HEK293 (cell line): ENCODE results near the gene NINL.

ENCODE experiments used
- CTCF ChIA-PET: fragments of 350-600 bp; formaldehyde crosslinking; extraction: SDS; loops from one replicate; lab custom pipeline; 2021; ENCODE audit warnings: antibody characterized with exemption; lab: Yijun Ruan, JAX
- POLR2A ChIA-PET: fragments of 300-600 bp; formaldehyde crosslinking; extraction: SDS; loops from one replicate; lab custom pipeline; 2020; ENCODE audit warnings: antibody characterized with exemption, inconsistent platforms; lab: Yijun Ruan, JAX
- H3K27ac ChIP-seq: fragments of 200-500 bp; sonication (Bioruptor generic); 2 replicates; pipeline ENCODE4 v1.5.1; 2014; ENCODE audit warnings: low read depth, low read length, control low read depth, inconsistent platforms; ENCODE audit errors: extremely low read depth
- H3K36me3 ChIP-seq, 2 experiments: fragments of 200-500 bp in 1 of 2; sonication (Bioruptor generic) in 1 of 2; 1 replicate in 1 of 2; 2 replicates in 1 of 2; pipeline ENCODE4 v1.5.1; 2014 to 2017; ENCODE audit warnings: inconsistent platforms in 2 of 2, low read length in 2 of 2; ENCODE audit not compliant: control insufficient read depth in 2 of 2, insufficient read depth in 1 of 2
- H3K4me1 ChIP-seq: fragments of 200-500 bp; sonication (Bioruptor generic); 2 replicates; pipeline ENCODE4 v1.5.1; 2014; ENCODE audit warnings: mild to moderate bottlenecking, low read length, inconsistent platforms; ENCODE audit not compliant: control insufficient read depth, insufficient read depth
- H3K4me3 ChIP-seq: 2 replicates; pipeline ENCODE4 v1.5.1; 2011; ENCODE audit warnings: low read depth, mild to moderate bottlenecking, control low read depth, low read length, moderate library complexity
- H3K9me3 ChIP-seq: fragments of 200-500 bp; sonication (Bioruptor generic); 2 replicates; pipeline ENCODE4 v1.5.1; 2014; ENCODE audit warnings: low read depth, low read length, inconsistent platforms; ENCODE audit not compliant: control insufficient read depth, insufficient read depth
- HOXC10 ChIP-seq: sonication (generic); formaldehyde crosslinking; IDR thresholded peaks from 2 replicates; pipeline ENCODE4 v1.8.1; 2023; ENCODE audit warnings: mild to moderate bottlenecking, missing genetic modification reagents
- ZBTB48 ChIP-seq: fragments of 450-650 bp; formaldehyde crosslinking; IDR thresholded peaks from 2 replicates; pipeline ENCODE4 v1.5.1; 2016; ENCODE audit warnings: missing biosample characterization, missing genetic modification characterization
- ZIC2 ChIP-seq: fragments of 450-650 bp; formaldehyde crosslinking; IDR thresholded peaks from 2 replicates; pipeline ENCODE4 v1.5.1; 2016; ENCODE audit warnings: missing biosample characterization, missing genetic modification characterization
- ZNF138 ChIP-seq: fragments of 450-650 bp; formaldehyde crosslinking; IDR thresholded peaks from 2 replicates; pipeline ENCODE4 v1.5.1; 2016; ENCODE audit warnings: missing biosample characterization, missing genetic modification characterization, borderline replicate concordance
- ZNF146 ChIP-seq: fragments of 450-650 bp; formaldehyde crosslinking; IDR thresholded peaks from 2 replicates; pipeline ENCODE4 v1.5.1; 2016; ENCODE audit warnings: missing biosample characterization, missing genetic modification characterization
- ZNF16 ChIP-seq: fragments of 450-650 bp; formaldehyde crosslinking; IDR thresholded peaks from 2 replicates; pipeline ENCODE4 v1.5.1; 2016; ENCODE audit warnings: low read depth, missing biosample characterization, missing genetic modification characterization
- ZNF221 ChIP-seq: fragments of 450-650 bp; formaldehyde crosslinking; IDR thresholded peaks from 2 replicates; pipeline ENCODE4 v1.5.1; 2017; ENCODE audit warnings: missing biosample characterization, missing genetic modification characterization, borderline replicate concordance
- ZNF239 ChIP-seq: fragments of 450-650 bp; formaldehyde crosslinking; IDR thresholded peaks from 2 replicates; pipeline ENCODE4 v1.5.1; 2016; ENCODE audit warnings: missing biosample characterization, missing genetic modification characterization
- ZNF341 ChIP-seq: fragments of 450-650 bp; formaldehyde crosslinking; IDR thresholded peaks from 2 replicates; pipeline ENCODE4; 2016; ENCODE audit warnings: low read depth, missing biosample characterization, missing genetic modification characterization
- ZNF350 ChIP-seq: fragments of 450-650 bp; formaldehyde crosslinking; IDR thresholded peaks from 2 replicates; pipeline ENCODE4 v1.5.0; 2017; ENCODE audit warnings: missing biosample characterization, mild to moderate bottlenecking, missing genetic modification characterization
- ZNF433 ChIP-seq: fragments of 450-650 bp; formaldehyde crosslinking; IDR thresholded peaks from 2 replicates; pipeline ENCODE4 v1.5.1; 2016; ENCODE audit warnings: missing biosample characterization, missing genetic modification characterization, low read depth
- ZNF473 ChIP-seq: fragments of 450-650 bp; formaldehyde crosslinking; IDR thresholded peaks from 2 replicates; pipeline ENCODE4 v1.5.1; 2017; ENCODE audit warnings: missing biosample characterization, missing genetic modification characterization
- ZNF624 ChIP-seq: fragments of 450-650 bp; formaldehyde crosslinking; IDR thresholded peaks from 2 replicates; pipeline ENCODE4 v1.5.1; 2017; ENCODE audit warnings: missing biosample characterization, missing genetic modification characterization
- ZNF777 ChIP-seq: fragments of 450-650 bp; formaldehyde crosslinking; IDR thresholded peaks from 2 replicates; pipeline ENCODE4 v1.5.1; 2017; ENCODE audit warnings: missing biosample characterization, missing genetic modification characterization, borderline replicate concordance
- ZNF791 ChIP-seq: fragments of 450-650 bp; formaldehyde crosslinking; IDR thresholded peaks from 2 replicates; pipeline ENCODE4 v1.5.1; 2016; ENCODE audit warnings: missing biosample characterization, missing genetic modification characterization
- ZNF830 ChIP-seq: fragments of 450-650 bp; IDR thresholded peaks from 2 replicates; pipeline ENCODE4 v1.5.0; 2018; ENCODE audit warnings: missing biosample characterization, missing genetic modification characterization, low read depth, mild to moderate bottlenecking, moderate library complexity
- TF ChIP-seq, protein P1 (sequence below): fragments of 450-650 bp; formaldehyde crosslinking; conservative IDR thresholded peaks from 2 replicates; pipeline ENCODE4 v1.5.1; 2016; ENCODE audit warnings: low read depth, missing biosample characterization, missing genetic modification characterization
- TF ChIP-seq, protein P2 (sequence below): fragments of 450-650 bp; formaldehyde crosslinking; IDR thresholded peaks from 2 replicates; pipeline ENCODE4 v1.5.1; 2016; ENCODE audit warnings: missing biosample characterization, missing genetic modification characterization
- TF ChIP-seq, protein P3 (sequence below): fragments of 450-650 bp; formaldehyde crosslinking; IDR thresholded peaks from 2 replicates; pipeline ENCODE4 v1.5.1; 2016; ENCODE audit warnings: missing biosample characterization, missing genetic modification characterization
- TF ChIP-seq, protein P4 (sequence below): fragments of 450-650 bp; formaldehyde crosslinking; IDR thresholded peaks from 2 replicates; pipeline ENCODE4 v1.5.1; 2016; ENCODE audit warnings: missing biosample characterization, missing genetic modification characterization
- TF ChIP-seq, protein P5 (sequence below): fragments of 450-650 bp; formaldehyde crosslinking; IDR thresholded peaks from 2 replicates; pipeline ENCODE4 v1.5.0; 2017; ENCODE audit warnings: missing biosample characterization, missing genetic modification characterization, borderline replicate concordance

The NINL gene

DNA sequence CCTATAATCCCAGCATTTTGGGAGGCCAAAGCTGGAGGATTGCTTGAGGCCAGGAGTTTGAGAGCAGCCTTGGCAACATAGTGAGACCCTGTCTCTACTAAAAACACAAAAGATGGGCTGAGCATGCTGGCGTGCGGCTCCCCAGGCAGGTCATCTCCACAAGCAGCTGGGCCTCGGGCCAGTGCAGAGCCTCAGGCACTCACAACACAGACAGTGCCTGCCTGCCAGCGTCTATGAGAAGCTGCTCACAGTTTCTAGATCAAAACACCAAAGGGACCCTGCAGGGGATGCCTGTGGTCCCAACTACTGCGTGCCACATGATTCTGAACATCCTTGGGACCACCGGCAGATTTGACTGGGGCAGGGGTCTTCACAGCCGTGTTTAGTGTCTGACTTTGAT lies 118.5 kb downstream of the NINL start:
- H3K27ac ChIP-seq = no peak overlapping the region
- CTCF ChIA-PET = no interaction called here
- H3K36me3 ChIP-seq = peaks cover 3 to 80% of the 10 kb centered on the region in 2 experiments; a peak in 2 of 3 replicates
- H3K9me3 ChIP-seq = no peaks in the 10 kb centered on the region
- POLR2A ChIA-PET = no interaction called here
- no peaks in the 10 kb centered on the region for H3K4me1 ChIP-seq
- no peak for TF ChIP-seq ZNF239 (tag by site-specific recombination)
- TF ChIP-seq ZNF16 = no peak
- TF ChIP-seq ZNF433 (tag by site-specific recombination) = no peak
- TF ChIP-seq, protein P1, sequence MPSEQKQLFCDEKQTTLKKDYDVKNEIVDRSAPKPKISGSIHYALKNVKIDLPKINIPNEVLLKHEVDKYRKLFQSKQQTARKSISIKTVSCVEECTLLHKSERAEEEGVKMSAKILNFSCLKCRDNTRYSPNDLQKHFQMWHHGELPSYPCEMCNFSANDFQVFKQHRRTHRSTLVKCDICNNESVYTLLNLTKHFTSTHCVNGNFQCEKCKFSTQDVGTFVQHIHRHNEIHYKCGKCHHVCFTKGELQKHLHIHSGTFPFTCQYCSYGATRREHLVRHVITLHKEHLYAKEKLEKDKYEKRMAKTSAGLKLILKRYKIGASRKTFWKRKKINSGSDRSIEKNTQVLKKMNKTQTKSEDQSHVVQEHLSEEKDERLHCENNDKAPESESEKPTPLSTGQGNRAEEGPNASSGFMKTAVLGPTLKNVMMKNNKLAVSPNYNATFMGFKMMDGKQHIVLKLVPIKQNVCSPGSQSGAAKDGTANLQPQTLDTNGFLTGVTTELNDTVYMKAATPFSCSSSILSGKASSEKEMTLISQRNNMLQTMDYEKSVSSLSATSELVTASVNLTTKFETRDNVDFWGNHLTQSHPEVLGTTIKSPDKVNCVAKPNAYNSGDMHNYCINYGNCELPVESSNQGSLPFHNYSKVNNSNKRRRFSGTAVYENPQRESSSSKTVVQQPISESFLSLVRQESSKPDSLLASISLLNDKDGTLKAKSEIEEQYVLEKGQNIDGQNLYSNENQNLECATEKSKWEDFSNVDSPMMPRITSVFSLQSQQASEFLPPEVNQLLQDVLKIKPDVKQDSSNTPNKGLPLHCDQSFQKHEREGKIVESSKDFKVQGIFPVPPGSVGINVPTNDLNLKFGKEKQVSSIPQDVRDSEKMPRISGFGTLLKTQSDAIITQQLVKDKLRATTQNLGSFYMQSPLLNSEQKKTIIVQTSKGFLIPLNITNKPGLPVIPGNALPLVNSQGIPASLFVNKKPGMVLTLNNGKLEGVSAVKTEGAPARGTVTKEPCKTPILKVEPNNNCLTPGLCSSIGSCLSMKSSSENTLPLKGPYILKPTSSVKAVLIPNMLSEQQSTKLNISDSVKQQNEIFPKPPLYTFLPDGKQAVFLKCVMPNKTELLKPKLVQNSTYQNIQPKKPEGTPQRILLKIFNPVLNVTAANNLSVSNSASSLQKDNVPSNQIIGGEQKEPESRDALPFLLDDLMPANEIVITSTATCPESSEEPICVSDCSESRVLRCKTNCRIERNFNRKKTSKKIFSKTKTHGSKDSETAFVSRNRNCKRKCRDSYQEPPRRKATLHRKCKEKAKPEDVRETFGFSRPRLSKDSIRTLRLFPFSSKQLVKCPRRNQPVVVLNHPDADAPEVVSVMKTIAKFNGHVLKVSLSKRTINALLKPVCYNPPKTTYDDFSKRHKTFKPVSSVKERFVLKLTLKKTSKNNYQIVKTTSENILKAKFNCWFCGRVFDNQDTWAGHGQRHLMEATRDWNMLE = no peak
- no peak for TF ChIP-seq ZIC2 (tag by site-specific recombination)
- TF ChIP-seq ZNF138 (tag by site-specific recombination) = no peak
- TF ChIP-seq ZNF350 (tag by site-specific recombination) = no peak
- TF ChIP-seq ZNF830 = no peak
- TF ChIP-seq HOXC10 = no peak
- TF ChIP-seq ZNF791 (tag by site-specific recombination) = no peak
- TF ChIP-seq ZBTB48 (tag by site-specific recombination) = no peak
- no peak for TF ChIP-seq ZNF221 (tag by site-specific recombination)
- no peak for TF ChIP-seq ZNF341 (tag by site-specific recombination)
- TF ChIP-seq ZNF777 (tag by site-specific recombination) = no peak
- H3K4me3 ChIP-seq = no peak overlapping the region

DNA sequence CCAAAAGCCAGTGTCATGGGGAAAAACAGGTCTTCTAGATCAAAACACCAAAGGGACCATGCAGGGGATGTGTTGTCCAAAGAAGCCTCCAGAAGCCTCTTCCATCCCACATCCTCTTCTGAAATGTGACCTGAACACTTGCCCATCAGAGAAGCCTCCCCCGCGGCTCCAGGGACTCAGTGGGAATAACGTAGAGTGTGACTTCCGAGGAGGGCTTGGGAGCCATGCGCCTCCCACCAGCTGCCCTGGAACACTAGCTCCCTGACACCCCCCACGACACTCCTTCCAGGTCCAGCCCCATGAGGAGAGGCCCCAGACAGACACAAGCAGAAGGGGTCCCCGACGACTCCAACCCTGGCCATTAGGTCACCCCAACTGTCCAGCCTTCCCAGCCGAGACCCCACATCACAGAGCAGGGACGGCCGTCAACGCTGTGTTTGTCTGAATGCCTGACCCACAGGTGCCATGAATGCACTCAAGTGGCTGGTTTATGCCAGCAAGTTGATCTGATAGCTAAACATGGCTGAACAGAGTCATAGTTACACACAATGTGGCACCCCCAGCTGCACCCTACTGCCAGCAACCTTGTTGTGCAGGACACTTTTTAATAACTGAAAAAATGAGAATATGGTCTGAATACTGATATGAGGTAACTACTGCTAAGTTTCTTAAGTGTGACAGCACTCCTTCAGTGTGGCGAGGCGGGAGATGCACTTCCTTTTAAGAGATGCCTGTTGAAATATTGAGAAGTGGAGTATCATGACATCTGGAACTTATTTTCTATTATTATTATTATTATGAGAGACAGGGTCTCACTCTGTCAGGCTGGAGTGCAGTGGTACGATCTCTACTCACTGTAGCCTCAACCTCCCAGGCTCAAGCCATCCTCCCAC lies 119.8 kb downstream of the NINL start:
- peaks cover 3 to 80% of the 10 kb centered on the region in 2 experiments; a peak in 2 of 3 replicates for H3K36me3 ChIP-seq
- H3K27ac ChIP-seq = no peak overlapping the region
- no peak overlapping the region for H3K4me3 ChIP-seq
- no peaks in the 10 kb centered on the region for H3K9me3 ChIP-seq
- ChIA-PET CTCF (no interaction called here), POLR2A (no interaction called here)
- H3K4me1 ChIP-seq = no peaks in the 10 kb centered on the region
- TF ChIP-seq ZNF146 (tag by site-specific recombination) = no peak
- TF ChIP-seq ZNF473 = no peak
- TF ChIP-seq ZNF624 (tag by site-specific recombination) = no peak
- TF ChIP-seq, protein P2, sequence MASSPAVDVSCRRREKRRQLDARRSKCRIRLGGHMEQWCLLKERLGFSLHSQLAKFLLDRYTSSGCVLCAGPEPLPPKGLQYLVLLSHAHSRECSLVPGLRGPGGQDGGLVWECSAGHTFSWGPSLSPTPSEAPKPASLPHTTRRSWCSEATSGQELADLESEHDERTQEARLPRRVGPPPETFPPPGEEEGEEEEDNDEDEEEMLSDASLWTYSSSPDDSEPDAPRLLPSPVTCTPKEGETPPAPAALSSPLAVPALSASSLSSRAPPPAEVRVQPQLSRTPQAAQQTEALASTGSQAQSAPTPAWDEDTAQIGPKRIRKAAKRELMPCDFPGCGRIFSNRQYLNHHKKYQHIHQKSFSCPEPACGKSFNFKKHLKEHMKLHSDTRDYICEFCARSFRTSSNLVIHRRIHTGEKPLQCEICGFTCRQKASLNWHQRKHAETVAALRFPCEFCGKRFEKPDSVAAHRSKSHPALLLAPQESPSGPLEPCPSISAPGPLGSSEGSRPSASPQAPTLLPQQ (tag by site-specific recombination) = no peak
- TF ChIP-seq, protein P3, sequence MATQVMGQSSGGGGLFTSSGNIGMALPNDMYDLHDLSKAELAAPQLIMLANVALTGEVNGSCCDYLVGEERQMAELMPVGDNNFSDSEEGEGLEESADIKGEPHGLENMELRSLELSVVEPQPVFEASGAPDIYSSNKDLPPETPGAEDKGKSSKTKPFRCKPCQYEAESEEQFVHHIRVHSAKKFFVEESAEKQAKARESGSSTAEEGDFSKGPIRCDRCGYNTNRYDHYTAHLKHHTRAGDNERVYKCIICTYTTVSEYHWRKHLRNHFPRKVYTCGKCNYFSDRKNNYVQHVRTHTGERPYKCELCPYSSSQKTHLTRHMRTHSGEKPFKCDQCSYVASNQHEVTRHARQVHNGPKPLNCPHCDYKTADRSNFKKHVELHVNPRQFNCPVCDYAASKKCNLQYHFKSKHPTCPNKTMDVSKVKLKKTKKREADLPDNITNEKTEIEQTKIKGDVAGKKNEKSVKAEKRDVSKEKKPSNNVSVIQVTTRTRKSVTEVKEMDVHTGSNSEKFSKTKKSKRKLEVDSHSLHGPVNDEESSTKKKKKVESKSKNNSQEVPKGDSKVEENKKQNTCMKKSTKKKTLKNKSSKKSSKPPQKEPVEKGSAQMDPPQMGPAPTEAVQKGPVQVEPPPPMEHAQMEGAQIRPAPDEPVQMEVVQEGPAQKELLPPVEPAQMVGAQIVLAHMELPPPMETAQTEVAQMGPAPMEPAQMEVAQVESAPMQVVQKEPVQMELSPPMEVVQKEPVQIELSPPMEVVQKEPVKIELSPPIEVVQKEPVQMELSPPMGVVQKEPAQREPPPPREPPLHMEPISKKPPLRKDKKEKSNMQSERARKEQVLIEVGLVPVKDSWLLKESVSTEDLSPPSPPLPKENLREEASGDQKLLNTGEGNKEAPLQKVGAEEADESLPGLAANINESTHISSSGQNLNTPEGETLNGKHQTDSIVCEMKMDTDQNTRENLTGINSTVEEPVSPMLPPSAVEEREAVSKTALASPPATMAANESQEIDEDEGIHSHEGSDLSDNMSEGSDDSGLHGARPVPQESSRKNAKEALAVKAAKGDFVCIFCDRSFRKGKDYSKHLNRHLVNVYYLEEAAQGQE (tag by site-specific recombination) = no peak
- TF ChIP-seq, protein P4, sequence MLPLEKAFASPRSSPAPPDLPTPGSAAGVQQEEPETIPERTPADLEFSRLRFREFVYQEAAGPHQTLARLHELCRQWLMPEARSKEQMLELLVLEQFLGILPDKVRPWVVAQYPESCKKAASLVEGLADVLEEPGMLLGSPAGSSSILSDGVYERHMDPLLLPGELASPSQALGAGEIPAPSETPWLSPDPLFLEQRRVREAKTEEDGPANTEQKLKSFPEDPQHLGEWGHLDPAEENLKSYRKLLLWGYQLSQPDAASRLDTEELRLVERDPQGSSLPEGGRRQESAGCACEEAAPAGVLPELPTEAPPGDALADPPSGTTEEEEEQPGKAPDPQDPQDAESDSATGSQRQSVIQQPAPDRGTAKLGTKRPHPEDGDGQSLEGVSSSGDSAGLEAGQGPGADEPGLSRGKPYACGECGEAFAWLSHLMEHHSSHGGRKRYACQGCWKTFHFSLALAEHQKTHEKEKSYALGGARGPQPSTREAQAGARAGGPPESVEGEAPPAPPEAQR (tag by site-specific recombination) = no peak
- TF ChIP-seq, protein P5, sequence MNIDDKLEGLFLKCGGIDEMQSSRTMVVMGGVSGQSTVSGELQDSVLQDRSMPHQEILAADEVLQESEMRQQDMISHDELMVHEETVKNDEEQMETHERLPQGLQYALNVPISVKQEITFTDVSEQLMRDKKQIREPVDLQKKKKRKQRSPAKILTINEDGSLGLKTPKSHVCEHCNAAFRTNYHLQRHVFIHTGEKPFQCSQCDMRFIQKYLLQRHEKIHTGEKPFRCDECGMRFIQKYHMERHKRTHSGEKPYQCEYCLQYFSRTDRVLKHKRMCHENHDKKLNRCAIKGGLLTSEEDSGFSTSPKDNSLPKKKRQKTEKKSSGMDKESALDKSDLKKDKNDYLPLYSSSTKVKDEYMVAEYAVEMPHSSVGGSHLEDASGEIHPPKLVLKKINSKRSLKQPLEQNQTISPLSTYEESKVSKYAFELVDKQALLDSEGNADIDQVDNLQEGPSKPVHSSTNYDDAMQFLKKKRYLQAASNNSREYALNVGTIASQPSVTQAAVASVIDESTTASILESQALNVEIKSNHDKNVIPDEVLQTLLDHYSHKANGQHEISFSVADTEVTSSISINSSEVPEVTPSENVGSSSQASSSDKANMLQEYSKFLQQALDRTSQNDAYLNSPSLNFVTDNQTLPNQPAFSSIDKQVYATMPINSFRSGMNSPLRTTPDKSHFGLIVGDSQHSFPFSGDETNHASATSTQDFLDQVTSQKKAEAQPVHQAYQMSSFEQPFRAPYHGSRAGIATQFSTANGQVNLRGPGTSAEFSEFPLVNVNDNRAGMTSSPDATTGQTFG (tag by site-specific recombination) = no peak
